Fibroblast of upper back skin (primary cell): Measurements from ENCODE around the gene LSM14A.
"Not testable (repeated sequence)": the region's sequence is repeated elsewhere in the genome, so short reads cannot be mapped to it uniquely, and the experiment has no call there.

Experiments used
- DNase-seq: peaks from one replicate; pipeline ENCODE4 v3.0.0-alpha.2; 2013

LSM14A gene

DNA sequence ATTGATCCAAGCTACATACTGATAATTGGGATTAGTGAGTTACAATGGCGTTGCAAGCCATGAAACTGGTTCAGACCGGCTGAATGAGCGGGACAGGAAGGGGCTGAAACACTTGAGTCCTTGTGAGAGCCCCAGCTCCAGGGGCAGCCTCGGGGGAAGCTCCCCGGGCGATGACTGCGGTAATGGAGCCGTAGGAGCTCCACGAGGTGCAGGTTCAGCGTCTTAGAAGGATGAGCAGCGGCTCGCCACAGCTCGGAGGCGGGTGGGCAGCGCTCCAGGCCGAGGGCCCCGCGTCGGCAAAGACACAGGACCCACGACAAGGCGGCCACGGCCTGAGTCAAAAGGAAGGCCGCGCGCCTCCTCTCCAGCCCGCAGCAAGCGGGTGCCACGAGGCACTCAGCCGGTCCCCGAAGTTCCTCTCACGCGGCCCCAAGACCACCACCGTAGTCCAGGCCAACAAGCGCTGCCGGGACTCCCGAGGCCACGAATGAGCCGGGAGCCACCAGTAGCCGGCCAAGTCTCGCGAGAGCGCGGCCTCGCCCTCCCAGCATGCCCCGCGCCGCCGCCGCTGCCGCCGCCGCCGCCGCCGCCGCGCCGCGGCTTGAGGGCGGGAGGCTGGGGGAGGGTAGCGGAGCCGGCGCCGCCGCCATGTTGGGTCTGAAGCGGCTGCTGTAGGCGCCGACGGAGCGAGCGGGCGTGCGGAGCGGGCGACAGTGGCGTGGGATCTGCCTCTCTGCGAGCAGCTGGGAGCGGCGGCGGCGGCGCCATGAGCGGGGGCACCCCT is at the start of gene LSM14A:
LSM14A (plus strand) TSS at position 628 of the 784 bp plus-strand sequence; CDS start at position 767, 139 bp downstream.
- DNase-seq, result peak; percentile 92

DNA sequence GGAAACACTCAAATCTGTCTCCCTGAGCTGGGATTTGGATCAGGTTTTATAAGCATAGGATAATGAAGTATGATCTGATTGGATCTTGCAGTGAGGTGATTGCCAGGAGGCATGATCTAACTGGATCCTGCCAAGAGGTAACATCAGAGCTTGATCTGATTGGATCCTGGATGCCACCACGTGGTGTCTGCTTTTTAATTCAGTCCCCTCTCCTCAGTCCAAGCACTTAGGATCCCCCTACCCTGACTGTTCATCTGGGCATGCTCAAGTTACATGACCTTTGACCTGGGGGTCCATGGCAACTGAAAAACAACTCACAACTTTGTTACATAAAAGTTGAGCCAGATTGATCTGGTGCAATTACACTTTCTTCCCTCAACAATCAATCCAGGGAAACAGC is 47.5 kb upstream of the LSM14A start:
- DNase-seq, result no peak

DNA sequence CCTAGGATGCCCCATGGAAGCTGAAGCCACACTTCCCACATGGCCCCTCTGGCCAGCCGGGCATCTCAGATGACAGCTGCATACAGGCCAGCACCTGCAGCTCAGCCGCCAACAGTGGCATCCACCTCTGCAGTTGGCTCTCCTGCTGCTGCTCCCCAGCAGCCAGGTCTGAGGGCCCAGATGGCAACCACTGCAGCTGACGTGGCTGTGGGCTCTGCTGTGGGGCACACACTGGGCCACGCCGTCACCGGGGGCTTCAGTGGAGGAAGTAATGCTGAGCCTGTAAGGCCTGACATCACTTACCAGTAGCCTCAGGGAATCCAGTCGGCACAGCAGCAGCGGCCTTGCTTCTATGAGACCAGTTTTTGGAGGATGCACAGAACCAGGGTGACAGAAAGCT is 45.3 kb upstream of the LSM14A start:
- no peak for DNase-seq

DNA sequence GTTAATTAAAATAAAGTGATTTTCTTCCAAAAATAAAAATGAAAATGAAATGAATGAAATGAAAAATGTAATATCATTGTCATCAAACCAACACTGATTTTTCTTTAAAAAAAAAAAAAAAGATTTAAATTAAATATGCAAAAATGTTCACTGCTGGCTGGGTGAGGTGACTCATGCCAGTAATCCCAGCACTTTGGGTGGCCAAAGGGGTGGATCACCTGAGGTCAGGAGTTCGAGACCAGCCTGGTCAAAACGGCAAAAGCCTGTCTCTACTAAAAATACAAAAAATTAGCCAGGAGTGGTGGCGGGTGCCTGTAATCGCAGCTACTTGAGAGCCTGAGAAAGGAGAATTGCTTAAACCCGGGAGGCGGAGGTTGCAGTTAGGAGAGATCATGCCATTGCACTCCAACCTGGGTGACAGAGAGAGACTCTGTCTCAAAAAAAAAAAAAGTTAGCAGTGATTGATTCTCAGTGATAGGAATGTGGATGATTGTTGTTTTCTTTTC is 44.6 kb upstream of the LSM14A start:
- DNase-seq, result no peak

DNA sequence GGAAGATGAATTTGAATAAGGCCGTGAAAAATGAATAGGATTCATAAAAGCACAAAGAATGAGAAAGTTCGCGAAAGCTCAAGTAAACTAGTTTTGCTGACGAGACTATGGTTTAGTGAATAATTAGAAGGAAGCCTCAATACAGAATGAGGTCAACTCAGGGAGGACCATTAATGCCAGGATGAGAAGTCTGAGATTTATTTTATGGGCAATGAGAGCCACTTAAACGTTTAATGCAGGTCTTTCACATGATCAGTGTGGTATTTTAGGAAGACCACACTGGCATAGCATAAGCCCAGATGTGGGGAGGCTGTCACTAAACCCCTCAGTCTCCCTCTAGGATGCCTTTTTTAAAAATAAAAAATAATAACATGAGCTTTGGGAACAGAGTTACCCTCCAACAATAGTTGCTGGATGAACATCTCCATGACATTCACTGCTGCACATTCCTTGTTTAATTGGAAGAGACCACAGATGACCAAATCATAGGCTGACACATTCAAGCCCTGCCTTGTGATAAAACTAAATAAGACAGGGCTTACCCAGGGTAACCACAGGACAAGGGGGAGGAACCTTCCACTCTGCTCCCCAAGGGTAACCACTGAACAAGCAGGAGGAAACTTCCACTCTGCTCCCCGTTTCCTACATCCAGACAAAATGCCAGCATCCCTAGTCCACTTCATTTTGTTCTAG is 43.6 kb upstream of the LSM14A start:
- peak; percentile 20 for DNase-seq

DNA sequence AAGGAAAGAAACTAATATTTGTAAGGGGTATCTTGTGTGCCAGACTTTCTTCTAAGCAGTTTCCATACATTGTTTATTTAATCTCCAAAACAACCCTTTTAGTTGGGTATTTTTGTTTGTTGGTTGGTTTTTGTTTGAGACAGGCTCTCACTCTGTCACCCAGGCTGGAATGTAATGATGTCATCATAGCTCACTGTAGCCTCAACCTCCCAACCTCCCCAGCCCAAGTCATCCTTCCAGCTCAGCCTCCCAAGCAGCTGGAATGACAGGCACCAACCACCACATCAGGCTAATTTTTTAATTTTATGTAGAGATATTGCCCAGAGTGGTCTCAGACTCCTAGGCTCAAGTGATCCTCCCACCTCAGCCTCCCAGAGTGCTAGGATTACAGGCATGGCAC is 41.2 kb upstream of the LSM14A start:
- no peak for DNase-seq

DNA sequence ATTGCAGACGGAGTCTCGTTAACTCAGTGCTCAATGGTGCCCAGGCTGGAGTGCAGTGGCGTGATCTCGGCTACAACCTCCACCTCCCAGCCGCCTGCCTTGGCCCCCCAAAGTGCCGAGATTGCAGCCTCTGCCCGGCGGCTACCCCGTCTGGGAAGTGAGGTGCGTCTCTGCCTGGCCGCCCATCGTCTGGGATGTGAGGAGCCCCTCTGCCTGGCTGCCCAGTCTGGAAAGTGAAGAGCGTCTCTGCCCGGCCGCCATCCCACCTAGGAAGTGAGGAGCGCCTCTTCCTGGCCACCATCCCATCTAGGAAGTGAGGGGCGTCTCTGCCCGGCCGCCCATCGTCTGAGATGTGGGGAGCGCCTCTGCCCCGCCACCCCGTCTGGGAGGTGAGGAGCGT is 40.2 kb upstream of the LSM14A start:
- DNase-seq, result not testable (repeated sequence)

DNA sequence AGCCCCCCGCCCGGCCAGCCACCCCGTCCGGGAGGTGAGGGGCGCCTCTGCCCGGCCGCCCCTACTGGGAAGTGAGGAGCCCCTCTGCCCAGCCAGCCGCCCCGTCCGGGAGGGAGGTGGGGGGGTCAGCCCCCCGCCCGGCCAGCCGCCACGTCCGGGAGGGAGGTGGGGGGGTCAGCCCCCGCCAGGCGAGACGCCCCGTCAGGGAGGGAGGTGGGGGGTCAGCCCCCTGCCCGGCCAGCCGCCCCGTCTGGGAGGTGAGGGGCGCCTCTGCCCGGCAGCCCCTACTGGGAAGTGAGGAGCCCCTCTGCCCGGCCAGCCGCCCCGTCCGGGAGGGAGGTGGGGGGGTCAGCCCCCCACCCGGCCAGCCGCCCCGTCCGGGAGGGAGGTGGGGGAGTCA is 39.6 kb upstream of the LSM14A start:
- not testable (repeated sequence) for DNase-seq

DNA sequence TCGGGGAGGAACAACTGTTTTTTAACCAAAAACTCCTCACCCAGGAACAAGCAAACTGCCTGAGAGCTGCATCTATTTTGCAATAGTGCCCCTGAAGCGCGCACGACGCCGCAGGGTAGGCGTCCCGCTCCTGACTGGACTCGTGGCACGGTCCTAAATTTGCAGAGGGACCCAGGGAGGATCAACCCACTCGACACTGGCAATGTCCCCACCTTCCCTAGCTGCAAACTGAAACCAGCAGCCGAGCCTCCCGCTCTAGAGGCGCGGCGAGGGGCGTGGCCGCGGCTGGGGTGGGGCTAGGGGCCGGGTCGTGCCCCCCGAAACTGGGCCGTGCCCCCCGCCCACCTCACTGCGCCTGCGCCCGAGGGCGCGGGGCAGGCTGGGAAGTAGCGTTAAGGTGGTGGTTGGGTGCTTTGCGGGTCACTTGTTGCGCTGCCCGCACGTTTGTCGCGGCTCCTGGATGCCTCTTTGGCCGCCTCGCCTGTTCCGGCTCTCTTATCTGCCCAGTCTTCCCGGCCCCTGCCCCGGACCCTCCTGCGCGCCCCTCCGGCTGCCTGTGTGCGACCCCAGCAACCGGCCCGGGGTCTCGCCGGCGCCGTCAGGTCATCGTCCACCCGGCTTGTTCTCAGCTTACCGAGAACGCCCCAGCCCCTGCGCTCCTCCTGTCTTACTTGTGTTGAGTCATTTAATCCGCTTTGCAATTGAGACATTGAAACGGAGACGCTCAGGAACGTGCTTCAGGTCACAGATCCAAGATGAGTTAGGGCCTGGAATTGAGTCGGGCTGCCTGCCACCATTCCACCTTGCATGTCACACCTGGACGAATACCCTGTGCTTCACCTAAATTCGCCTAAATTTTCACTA is 37.9 kb upstream of the LSM14A start:
- peak; percentile 75 for DNase-seq

DNA sequence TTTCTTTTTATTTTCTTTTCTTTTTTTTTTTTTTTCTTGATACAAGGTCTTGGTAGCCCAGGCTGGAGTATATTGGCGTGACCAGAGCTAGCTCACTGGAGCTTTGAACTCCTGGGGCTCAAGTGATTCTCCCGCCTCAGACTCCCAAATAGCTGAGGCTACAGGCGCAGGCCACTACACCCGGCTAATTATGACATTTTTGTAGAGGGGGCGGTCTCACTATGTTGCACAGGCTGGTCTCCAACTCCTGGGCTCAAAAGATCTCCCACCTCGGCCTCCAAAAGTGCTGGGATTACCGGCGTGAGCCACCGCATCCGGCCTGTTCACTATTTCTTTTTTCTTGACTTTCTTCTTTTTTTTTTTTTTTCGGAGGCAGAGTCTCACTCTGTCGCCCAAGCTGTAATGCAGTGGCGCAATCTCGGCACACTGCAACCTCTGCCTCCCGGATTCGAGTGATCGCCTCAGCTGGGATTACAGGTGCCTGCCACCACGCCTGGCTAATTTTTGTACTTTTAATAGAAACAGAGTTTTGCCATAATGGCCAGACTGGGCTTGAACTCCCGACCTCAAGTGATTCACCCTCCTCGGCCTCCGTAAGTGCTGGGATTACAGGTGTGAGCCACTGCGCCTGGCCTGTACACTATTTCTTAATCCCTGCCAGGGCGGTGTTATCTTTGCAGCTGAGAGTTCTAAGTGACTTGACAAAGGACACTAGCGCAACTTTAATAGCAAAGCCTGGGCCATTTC is 37.1 kb upstream of the LSM14A start:
- no peak for DNase-seq

DNA sequence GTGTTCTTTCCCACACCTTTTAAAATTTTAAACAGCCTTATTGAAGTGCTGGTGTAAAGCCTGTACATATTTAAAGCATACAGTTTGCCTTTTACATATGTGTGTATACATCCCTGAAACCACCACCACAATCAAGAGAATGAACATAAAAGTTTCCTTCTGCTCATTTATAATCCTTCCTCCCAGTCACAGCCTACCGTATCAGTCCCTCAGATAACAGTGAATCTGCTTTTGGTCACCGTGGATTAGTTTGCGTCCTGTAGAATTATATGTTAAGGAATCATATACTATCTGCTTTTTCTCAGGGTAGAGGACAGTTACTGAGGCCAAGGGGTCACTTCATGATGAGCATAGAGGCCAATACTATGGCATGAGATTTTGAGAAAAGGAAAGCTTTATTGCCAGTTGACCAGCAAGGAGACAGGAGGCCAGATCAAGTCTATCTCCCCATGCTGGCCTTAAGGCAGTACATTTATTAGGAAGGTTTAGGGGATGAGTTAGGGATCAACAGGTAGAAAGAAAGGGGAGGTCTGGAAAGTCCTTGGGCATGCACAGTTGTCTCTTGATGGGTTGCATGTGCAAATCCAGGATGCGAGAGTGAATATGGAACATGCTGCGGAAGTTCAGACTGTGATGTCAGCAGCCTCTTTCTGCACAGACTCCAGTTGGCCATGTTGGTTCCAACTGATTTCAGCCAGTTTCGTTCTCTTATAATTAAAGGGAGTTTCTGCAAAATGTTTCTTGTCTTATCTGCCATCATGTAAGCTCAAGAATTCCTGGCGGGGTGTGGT is 36.3 kb upstream of the LSM14A start:
- no peak for DNase-seq

DNA sequence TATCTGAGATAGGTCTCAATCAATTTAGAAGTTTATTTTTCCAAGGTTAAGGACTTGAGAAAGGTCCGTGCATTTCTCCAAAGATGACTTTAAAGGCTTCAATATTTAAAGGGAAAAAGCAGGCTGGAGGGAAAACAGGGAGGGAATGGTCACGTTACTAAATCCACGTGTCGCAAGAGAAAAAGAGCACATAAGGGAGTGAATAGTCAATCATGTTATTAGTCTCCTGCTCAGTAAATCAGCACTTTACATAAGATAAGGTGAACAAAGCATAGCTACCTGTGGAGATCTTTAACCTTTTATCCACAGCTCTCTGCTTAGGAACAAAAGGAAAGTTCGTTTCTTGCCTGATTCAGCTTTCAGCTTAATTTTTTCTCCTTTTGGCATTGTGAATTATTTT is 31.3 kb upstream of the LSM14A start:
- no peak for DNase-seq

DNA sequence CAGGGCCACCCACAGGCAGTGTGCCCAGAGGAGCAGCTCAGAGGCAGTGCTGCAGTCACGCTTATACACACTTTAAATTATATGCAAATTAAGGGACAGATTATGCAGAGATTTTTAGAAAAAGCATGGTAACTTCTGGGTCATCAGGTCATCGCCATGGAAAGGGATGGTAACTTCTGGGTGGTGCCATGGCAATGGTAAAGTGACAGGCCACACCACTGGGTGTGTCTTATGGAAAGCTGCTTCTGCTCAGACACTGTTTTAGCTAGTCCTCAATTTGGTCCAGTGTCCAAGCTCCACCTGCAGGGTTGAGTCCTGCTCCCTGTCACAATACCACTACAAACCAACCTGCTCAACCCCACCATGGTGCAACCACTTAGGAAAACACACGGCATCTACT is 29.9 kb upstream of the LSM14A start:
- DNase-seq, result no peak

DNA sequence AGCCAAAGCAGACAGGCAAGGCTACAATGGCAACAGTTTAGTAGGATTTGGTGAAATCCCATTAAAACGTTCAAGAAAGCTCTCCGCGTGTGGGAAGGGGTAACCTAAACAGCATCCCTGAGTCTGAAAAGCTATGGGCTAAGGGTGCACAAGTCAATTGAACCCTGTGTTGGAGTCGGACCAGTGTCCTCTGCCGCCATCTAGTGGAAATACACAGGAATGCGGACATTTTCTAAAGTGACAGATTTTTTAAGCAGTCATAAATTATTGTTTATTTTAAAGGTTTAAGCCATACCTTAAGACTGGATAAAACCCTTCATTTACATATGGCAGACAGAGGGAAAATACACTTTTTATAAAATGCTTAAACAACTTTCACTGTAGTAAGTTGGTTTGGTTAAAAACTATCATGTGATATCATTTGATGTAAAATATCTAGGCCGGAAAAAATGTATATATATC is 26.5 kb upstream of the LSM14A start:
- peak; percentile 56 for DNase-seq

DNA sequence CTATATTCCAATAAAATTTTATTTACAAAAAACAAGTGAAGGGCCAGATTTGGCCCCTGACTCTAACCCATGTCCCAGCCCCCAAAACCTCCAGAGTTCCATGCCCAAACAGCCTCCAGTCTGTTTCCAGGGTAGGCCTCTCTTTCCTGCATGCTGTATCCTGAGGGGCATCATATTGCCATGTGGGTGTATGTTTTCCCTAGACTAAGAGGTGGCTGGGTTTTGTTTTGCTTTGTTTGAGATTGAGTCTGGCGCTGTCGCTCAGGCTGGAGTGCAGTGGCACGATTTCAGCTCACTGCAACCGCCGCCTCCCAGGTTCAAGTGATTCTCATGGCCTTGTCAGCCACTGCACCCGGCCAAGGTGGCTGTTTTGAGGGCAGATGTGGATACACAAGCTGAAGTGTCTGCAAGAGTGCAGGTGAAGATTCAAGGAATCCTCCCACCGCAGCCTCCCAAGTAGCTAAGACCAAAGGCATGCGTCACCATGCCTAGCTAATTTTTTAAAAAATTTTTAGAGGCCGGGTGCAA is 23.6 kb upstream of the LSM14A start:
- no peak for DNase-seq

DNA sequence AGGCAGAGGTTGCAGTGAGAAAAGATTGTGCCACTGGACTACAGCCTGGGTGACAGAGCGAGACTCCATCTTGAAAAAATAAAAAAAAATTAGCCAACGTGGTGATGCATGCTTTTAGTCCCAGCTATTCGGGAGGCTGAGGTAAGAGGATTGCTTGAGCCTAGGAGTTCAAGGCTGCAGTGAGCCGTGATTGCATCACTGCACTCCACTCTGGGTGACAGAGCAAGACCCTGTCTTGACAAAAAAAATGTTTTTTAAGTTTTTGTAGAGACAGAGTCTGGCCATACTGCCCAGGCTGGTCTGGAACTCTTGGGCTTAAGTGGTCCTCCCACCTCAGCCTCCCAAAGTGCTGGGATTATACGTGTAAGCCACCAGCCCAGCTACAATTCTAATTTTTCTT is 22.4 kb upstream of the LSM14A start:
- DNase-seq, result no peak

DNA sequence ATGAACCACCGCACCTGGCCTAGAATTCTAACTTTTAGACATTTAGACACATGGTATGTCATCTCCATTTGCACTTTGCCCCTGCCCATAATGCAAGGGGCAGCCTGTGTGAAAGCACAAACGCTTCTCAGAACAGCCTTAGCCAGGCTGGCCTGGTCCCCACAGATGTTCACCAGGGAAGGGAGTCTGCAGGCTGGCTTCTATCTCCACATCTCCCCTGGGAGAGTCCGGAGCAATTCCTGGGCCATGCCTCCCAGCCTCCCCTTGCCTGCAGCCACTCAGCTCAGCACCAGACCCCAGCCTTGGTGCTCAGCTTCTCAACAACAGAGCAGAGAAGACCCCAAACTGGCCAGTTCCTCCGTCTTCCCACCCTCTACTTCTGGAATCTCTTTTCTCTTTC is 21.7 kb upstream of the LSM14A start:
- no peak for DNase-seq

DNA sequence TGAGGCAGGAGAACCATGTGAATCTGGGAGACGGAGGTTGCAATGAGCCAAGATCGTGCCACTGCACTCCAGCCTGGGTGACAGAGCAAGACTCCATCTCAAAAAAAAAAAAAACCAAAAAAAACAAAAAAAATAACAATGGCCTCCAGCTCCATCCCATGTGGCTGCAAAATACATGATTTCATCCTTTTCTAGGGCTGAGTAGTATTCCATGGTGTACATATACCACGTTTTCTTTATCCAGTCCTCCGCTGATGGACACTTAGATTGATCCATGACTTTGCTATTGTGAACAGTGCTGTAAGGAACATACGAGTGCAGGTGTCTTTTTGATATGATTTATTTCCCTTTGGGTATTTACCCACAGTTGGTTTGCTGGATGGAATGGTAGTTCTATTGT is 20.9 kb upstream of the LSM14A start:
- no peak for DNase-seq

DNA sequence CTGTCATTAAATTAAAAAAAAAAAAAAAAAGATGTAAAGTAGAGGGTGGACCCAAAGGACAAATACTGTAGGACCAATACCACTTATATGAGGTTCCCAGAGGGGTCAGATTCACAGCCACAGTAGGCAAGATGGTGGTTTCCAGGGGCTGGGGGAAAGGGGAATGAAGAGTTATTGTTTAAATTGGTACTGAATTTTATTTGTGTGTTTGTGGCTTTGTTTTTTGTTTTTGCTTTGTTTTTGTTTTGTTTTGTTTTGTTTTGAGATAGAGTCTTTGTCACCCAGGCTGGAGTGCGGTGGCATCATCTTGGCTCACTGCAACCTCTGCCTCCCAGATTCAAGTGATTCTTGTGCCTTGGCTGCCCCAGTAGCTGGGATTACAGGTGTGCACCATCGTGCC is 17.9 kb upstream of the LSM14A start:
- no peak for DNase-seq

DNA sequence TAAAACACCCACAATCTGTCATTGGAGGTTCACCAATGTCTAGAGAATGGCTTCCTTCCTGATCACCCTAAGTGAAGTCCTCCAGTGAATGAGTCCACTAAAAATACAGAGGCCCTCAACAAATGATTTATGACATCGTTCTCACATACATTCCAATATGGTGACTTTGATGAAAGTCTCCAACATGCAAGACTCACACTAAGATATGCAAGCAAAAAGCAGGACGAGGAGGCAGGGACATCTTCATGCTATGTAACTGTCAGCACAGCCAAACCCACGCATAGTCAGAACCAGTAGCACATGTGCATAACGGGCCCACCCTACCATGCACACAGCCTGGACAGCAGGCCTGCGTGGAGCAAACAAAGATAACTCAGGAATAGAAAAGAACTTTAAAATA is 16.6 kb upstream of the LSM14A start:
- DNase-seq, result peak; percentile 65

DNA sequence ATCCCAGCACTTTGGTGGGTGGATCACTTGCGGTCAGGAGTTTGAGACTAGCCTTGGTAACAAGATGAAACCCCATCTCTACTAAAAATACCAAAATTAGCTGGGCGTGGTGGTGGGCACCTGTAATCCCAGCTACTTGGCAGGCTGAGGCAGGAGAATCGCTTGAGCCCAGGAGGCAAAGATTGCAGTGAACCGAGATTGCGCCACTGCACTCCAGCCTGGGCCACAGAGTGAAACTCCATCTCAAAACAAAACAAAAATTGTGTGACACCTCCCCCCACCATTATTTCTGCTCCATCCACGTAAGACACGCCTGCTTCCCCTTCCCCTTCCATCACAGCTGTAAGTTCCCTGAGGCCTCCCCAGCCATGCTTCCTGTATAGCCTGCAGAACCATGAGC is 13.3 kb upstream of the LSM14A start:
- not testable (repeated sequence) for DNase-seq
